HAP-1 (cell line): ENCODE data around the gene RAD51B.
"Not testable (repeated sequence)": the region's sequence is repeated elsewhere in the genome, so short reads cannot be mapped to it uniquely, and the experiment has no call there.

ENCODE experiments used
- DNase-seq, 2 experiments: peaks; one replicate each; pipeline ENCODE4 v3.0.0-alpha.2; 2016 to 2020; ENCODE audit warnings: low spot score in 2 of 2
- H3K27me3 ChIP-seq: fragments of 250-450 bp; sonication (Bioruptor Pico); 2 replicates; pipeline ENCODE4 v1.5.1; 2020; ENCODE audit warnings: low read depth, mild to moderate bottlenecking, moderate library complexity
- H3K36me3 ChIP-seq: fragments of 250-450 bp; sonication (Bioruptor Pico); replicated peaks from 2 replicates; pipeline ENCODE4 v1.5.1; 2020; ENCODE audit warnings: mild to moderate bottlenecking
- H3K4me1 ChIP-seq: fragments of 250-450 bp; sonication (Bioruptor Pico); 2 replicates; pipeline ENCODE4 v1.5.1; 2020; ENCODE audit warnings: mild to moderate bottlenecking
- H3K4me3 ChIP-seq: fragments of 250-450 bp; sonication (Bioruptor Pico); 2 replicates; pipeline ENCODE4 v1.5.1; 2020; ENCODE audit warnings: mild to moderate bottlenecking, moderate library complexity
- H3K9me3 ChIP-seq: fragments of 250-450 bp; sonication (Bioruptor Pico); 2 replicates; pipeline ENCODE4 v1.5.1; 2020; ENCODE audit warnings: mild to moderate bottlenecking, moderate library complexity
- in situ Hi-C: fragments of 300-500 bp; cut with MboI; formaldehyde crosslinking; loops from 3 replicates; pipeline ENCODE4 v1.14.3; 2020; ENCODE audit warnings: low sequenced_read_pairs, inconsistent platforms, mixed read lengths

RAD51B gene

GRCh38 chr14:68253160-68253780 lies 433.7 kb downstream of the RAD51B start:
- Histone ChIP-seq H3K4me1 (peaks cover 53% of the 10 kb centered on the region), H3K27me3 (no peaks in the 10 kb centered on the region), H3K36me3 (no peaks in the 10 kb centered on the region), H3K9me3 (no peaks in the 10 kb centered on the region), H3K4me3 (no peak overlapping the region)
- DNase-seq: peak in 1 of 2 experiments; percentile 50
- in situ Hi-C loops: no loop called here

- in situ Hi-C loops: no loop called here
Measured at GRCh38 chr14:68253878-68254528, 434.4 kb downstream of the RAD51B start.

GRCh38 chr14:68254669-68255527 lies 435.3 kb downstream of the RAD51B start:
- Histone ChIP-seq H3K4me3 (no peak overlapping the region), H3K4me1 (peaks cover 37% of the 10 kb centered on the region), H3K9me3 (no peaks in the 10 kb centered on the region), H3K27me3 (no peaks in the 10 kb centered on the region), H3K36me3 (no peaks in the 10 kb centered on the region)
- DNase-seq: no peak
- in situ Hi-C loops: no loop called here

More at GRCh38 chr14:68253878-68254528, 434.4 kb downstream of the RAD51B start:
- no peaks in the 10 kb centered on the region for H3K36me3 ChIP-seq
- no peaks in the 10 kb centered on the region for H3K27me3 ChIP-seq
- H3K4me3 ChIP-seq: no peak overlapping the region
- no peak for DNase-seq
- H3K4me1 ChIP-seq: peaks cover 45% of the 10 kb centered on the region
- no peaks in the 10 kb centered on the region for H3K9me3 ChIP-seq

- Histone ChIP-seq H3K9me3 (no peaks in the 10 kb centered on the region), H3K4me3 (no peak overlapping the region), H3K27me3 (no peaks in the 10 kb centered on the region), H3K36me3 (no peaks in the 10 kb centered on the region), H3K4me1 (peaks cover 39% of the 10 kb centered on the region)
- in situ Hi-C loops: no loop called here
- no peak for DNase-seq
Measured at GRCh38 chr14:68255693-68256178, 436.2 kb downstream of the RAD51B start.

- no peak for DNase-seq
- peaks cover 29% of the 10 kb centered on the region for H3K4me1 ChIP-seq
- H3K36me3 ChIP-seq: no peaks in the 10 kb centered on the region
- no peaks in the 10 kb centered on the region for H3K27me3 ChIP-seq
- in situ Hi-C loops: no loop called here
- no peaks in the 10 kb centered on the region for H3K9me3 ChIP-seq
- H3K4me3 ChIP-seq: no peak overlapping the region
Measured at GRCh38 chr14:68257969-68258368, 438.4 kb downstream of the RAD51B start.

- H3K4me3 ChIP-seq, H3K27me3 ChIP-seq, H3K36me3 ChIP-seq, DNase-seq, H3K9me3 ChIP-seq, in situ Hi-C loops: not testable (repeated sequence)
- H3K4me1 ChIP-seq: peaks cover 19% of the 10 kb centered on the region
Measured at GRCh38 chr14:68258995-68259394, 439.4 kb downstream of the RAD51B start.

- Histone ChIP-seq H3K36me3 (no peaks in the 10 kb centered on the region), H3K4me1 (peaks cover 19% of the 10 kb centered on the region), H3K4me3 (no peak overlapping the region), H3K9me3 (no peaks in the 10 kb centered on the region), H3K27me3 (no peaks in the 10 kb centered on the region)
- in situ Hi-C loops: no loop called here
- peak in 1 of 2 experiments; percentile 33 for DNase-seq
Measured at GRCh38 chr14:68260121-68260520, 440.5 kb downstream of the RAD51B start.

- Histone ChIP-seq H3K4me1 (peaks cover 19% of the 10 kb centered on the region), H3K9me3 (no peaks in the 10 kb centered on the region), H3K36me3 (no peaks in the 10 kb centered on the region), H3K27me3 (no peaks in the 10 kb centered on the region), H3K4me3 (no peak overlapping the region)
- in situ Hi-C loops: no loop called here
- DNase-seq: peak; percentile 64 to 99
Measured at GRCh38 chr14:68261092-68261842, 441.7 kb downstream of the RAD51B start.

GRCh38 chr14:68262567-68262966 lies 443.0 kb downstream of the RAD51B start:
- in situ Hi-C loops: no loop called here
- no peak overlapping the region for H3K4me3 ChIP-seq
- no peaks in the 10 kb centered on the region for H3K36me3 ChIP-seq
- peaks cover 19% of the 10 kb centered on the region for H3K4me1 ChIP-seq
- no peaks in the 10 kb centered on the region for H3K27me3 ChIP-seq
- no peak for DNase-seq
- no peaks in the 10 kb centered on the region for H3K9me3 ChIP-seq

GRCh38 chr14:68263563-68264259 lies 444.1 kb downstream of the RAD51B start:
- in situ Hi-C loops: no loop called here

GRCh38 chr14:68264260-68264569 lies 444.6 kb downstream of the RAD51B start:
- peaks cover 19% of the 10 kb centered on the region for H3K4me1 ChIP-seq
- H3K36me3 ChIP-seq: no peaks in the 10 kb centered on the region
- H3K27me3 ChIP-seq: no peaks in the 10 kb centered on the region
- in situ Hi-C loops: no loop called here
- no peak overlapping the region for H3K4me3 ChIP-seq
- no peak for DNase-seq
- H3K9me3 ChIP-seq: no peaks in the 10 kb centered on the region

More at GRCh38 chr14:68263563-68264259, 444.1 kb downstream of the RAD51B start:
- H3K36me3 ChIP-seq: no peaks in the 10 kb centered on the region
- no peak overlapping the region for H3K4me3 ChIP-seq
- peaks cover 19% of the 10 kb centered on the region for H3K4me1 ChIP-seq
- no peaks in the 10 kb centered on the region for H3K9me3 ChIP-seq
- no peak for DNase-seq
- no peaks in the 10 kb centered on the region for H3K27me3 ChIP-seq

- Histone ChIP-seq H3K36me3 (no peaks in the 10 kb centered on the region), H3K9me3 (no peaks in the 10 kb centered on the region), H3K4me3 (no peak overlapping the region), H3K4me1 (peaks cover under 1% of the 10 kb centered on the region), H3K27me3 (no peaks in the 10 kb centered on the region)
- in situ Hi-C loops: no loop called here
- no peak for DNase-seq
Measured at GRCh38 chr14:68266998-68267397, 447.4 kb downstream of the RAD51B start.

- in situ Hi-C loops: no loop called here
- H3K27me3 ChIP-seq: no peaks in the 10 kb centered on the region
- H3K4me1 ChIP-seq: no peaks in the 10 kb centered on the region; the same call in 1 of the 2 replicates
- no peak overlapping the region for H3K4me3 ChIP-seq
- no peak for DNase-seq
- no peaks in the 10 kb centered on the region for H3K36me3 ChIP-seq
- H3K9me3 ChIP-seq: no peaks in the 10 kb centered on the region
Measured at GRCh38 chr14:68268197-68268596, 448.6 kb downstream of the RAD51B start.
